MM.1S (cell line): ENCODE measurements around the gene SNAI3.

Source experiments
- DNase-seq: peaks from one replicate; pipeline ENCODE4 v3.0.0-alpha.2; 2015
- H2AFZ ChIP-seq: fragments of 300-600 bp; sonication (generic); 2 replicates; pipeline ENCODE4 v1.6.0; 2016; ENCODE audit warnings: antibody characterized with exemption, low read length
- H3F3A ChIP-seq: fragments of 300-600 bp; sonication (generic); 2 replicates; pipeline ENCODE4 v1.6.1; 2016; ENCODE audit warnings: mild to moderate bottlenecking, antibody characterized with exemption, low read length, moderate library complexity, mixed read lengths; ENCODE audit not compliant: insufficient read depth
- H3K27ac ChIP-seq: fragments of 300-600 bp; sonication (generic); 2 replicates; pipeline ENCODE4 v1.5.1; 2016; ENCODE audit warnings: mild to moderate bottlenecking, low read length
- H3K27me3 ChIP-seq: fragments of 300-600 bp; sonication (generic); replicated peaks from 2 replicates; pipeline ENCODE4 v1.6.0; 2016; ENCODE audit warnings: low read length; ENCODE audit not compliant: insufficient read depth
- H3K36me3 ChIP-seq: fragments of 300-600 bp; sonication (generic); replicated peaks from 2 replicates; pipeline ENCODE4 v1.6.1; 2016; ENCODE audit warnings: mild to moderate bottlenecking, low read length, mixed read lengths; ENCODE audit not compliant: insufficient read depth
- H3K4me1 ChIP-seq: fragments of 300-600 bp; sonication (generic); 2 replicates; pipeline ENCODE4 v1.6.1; 2016; ENCODE audit warnings: low read length, mixed read lengths
- H3K4me2 ChIP-seq: fragments of 300-600 bp; sonication (generic); 2 replicates; pipeline ENCODE4 v1.6.0; 2016; ENCODE audit warnings: low read depth, low read length
- H3K4me3 ChIP-seq: fragments of 300-600 bp; sonication (generic); 2 replicates; pipeline ENCODE4 v1.5.1; 2016; ENCODE audit warnings: low read length, mixed read lengths
- H3K79me2 ChIP-seq: fragments of 300-600 bp; sonication (generic); 2 replicates; pipeline ENCODE4 v1.6.1; 2016; ENCODE audit warnings: mixed run types, low read length, mixed read lengths
- H3K9ac ChIP-seq: fragments of 300-600 bp; sonication (generic); 2 replicates; pipeline ENCODE4 v1.6.1; 2016; ENCODE audit warnings: low read length, mixed read lengths
- H3K9me2 ChIP-seq: fragments of 300-600 bp; sonication (generic); replicated peaks from 2 replicates; pipeline ENCODE4 v1.6.1; 2016; ENCODE audit warnings: mild to moderate bottlenecking, low read length, mixed read lengths; ENCODE audit not compliant: insufficient read depth
- H3K9me3 ChIP-seq: fragments of 300-600 bp; sonication (generic); replicated peaks from 2 replicates; pipeline ENCODE4 v1.6.1; 2016; ENCODE audit warnings: mild to moderate bottlenecking, low read length, mixed read lengths; ENCODE audit not compliant: insufficient read depth
- H4K20me1 ChIP-seq: fragments of 300-600 bp; sonication (generic); 2 replicates; pipeline ENCODE4 v1.6.1; 2016; ENCODE audit warnings: mild to moderate bottlenecking, low read length, moderate library complexity, mixed read lengths; ENCODE audit not compliant: insufficient read depth
- EZH2 ChIP-seq: fragments of 300-600 bp; sonication (generic); optimal IDR thresholded peaks from 2 replicates; pipeline ENCODE3; 2017; ENCODE audit warnings: low read depth, mild to moderate bottlenecking, antibody characterized with exemption, low read length, mixed read lengths
- EZH2phosphoT487 ChIP-seq: fragments of 300-600 bp; sonication (generic); IDR thresholded peaks from 2 replicates; pipeline ENCODE4 v1.6.1; 2018; ENCODE audit warnings: antibody characterized with exemption, low read length
- TF ChIP-seq, protein P1 (sequence below): fragments of 300-600 bp; sonication (generic); IDR thresholded peaks from 2 replicates; pipeline ENCODE4 v1.5.1; 2016; ENCODE audit warnings: antibody characterized with exemption, low read length, mixed read lengths

The SNAI3 gene

GRCh38 chr16:88690341-88691128, 4.2 kb upstream of the SNAI3 start:
- H3K9me2 ChIP-seq, result no peaks in the 10 kb centered on the region
- no peaks in the 10 kb centered on the region for H3F3A ChIP-seq
- no peaks in the 10 kb centered on the region for H3K27me3 ChIP-seq
- H3K79me2 ChIP-seq, result no peaks in the 10 kb centered on the region
- H3K36me3 ChIP-seq, result no peaks in the 10 kb centered on the region
- DNase-seq, result no peak
- TF ChIP-seq EZH2 (no peak), EZH2phosphoT487 (no peak)
- TF ChIP-seq, protein P1, sequence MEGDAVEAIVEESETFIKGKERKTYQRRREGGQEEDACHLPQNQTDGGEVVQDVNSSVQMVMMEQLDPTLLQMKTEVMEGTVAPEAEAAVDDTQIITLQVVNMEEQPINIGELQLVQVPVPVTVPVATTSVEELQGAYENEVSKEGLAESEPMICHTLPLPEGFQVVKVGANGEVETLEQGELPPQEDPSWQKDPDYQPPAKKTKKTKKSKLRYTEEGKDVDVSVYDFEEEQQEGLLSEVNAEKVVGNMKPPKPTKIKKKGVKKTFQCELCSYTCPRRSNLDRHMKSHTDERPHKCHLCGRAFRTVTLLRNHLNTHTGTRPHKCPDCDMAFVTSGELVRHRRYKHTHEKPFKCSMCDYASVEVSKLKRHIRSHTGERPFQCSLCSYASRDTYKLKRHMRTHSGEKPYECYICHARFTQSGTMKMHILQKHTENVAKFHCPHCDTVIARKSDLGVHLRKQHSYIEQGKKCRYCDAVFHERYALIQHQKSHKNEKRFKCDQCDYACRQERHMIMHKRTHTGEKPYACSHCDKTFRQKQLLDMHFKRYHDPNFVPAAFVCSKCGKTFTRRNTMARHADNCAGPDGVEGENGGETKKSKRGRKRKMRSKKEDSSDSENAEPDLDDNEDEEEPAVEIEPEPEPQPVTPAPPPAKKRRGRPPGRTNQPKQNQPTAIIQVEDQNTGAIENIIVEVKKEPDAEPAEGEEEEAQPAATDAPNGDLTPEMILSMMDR, result no peak
- no peaks in the 10 kb centered on the region for H3K4me1 ChIP-seq
- no peak overlapping the region for H3K27ac ChIP-seq
- H3K9me3 ChIP-seq, result no peaks in the 10 kb centered on the region
- no peak overlapping the region for H2AFZ ChIP-seq
- H3K9ac ChIP-seq, result no peak overlapping the region
- H4K20me1 ChIP-seq, result no peaks in the 10 kb centered on the region
- H3K4me3 ChIP-seq, result no peak overlapping the region
- no peak overlapping the region for H3K4me2 ChIP-seq

- Histone ChIP-seq H3K4me1 (0 out of 2 replicates have a peak, but pooled peaks cover 7% of the 10 kb centered on the region), H4K20me1 (no peaks in the 10 kb centered on the region), H3K9ac (no peak overlapping the region), H2AFZ (no peak overlapping the region), H3K9me2 (no peaks in the 10 kb centered on the region), H3K27me3 (no peaks in the 10 kb centered on the region), H3F3A (peaks cover 11% of the 10 kb centered on the region), H3K79me2 (peaks cover 8% of the 10 kb centered on the region; the same call in 1 of the 2 replicates), H3K27ac (no peak overlapping the region), H3K4me3 (no peak overlapping the region), H3K4me2 (no peak overlapping the region), H3K36me3 (no peaks in the 10 kb centered on the region), H3K9me3 (no peaks in the 10 kb centered on the region)
- TF ChIP-seq, protein P1, result no peak
- TF ChIP-seq EZH2 (no peak), EZH2phosphoT487 (no peak)
- no peak for DNase-seq
Measured at GRCh38 chr16:88688013-88688778, 1.9 kb upstream of the SNAI3 start.

DNA sequence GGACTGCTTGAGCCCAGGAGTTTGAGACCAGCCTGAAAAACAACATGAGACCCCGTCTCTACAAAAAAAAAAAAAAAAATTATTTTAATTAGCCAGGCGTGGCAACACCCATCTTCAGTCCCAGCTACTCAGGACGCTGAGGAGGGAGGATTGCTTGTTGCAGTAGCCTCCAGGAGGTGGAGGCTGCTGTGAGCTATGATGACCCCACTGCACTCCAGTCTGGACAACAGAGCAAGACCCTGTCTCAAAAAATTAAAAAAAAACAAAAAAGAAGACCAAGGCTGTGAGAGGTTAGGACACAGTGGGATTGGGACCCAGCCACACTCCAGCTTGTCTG, 1.3 kb upstream of the SNAI3 start:
- no peak for DNase-seq
- Histone ChIP-seq H3F3A (peaks cover 11% of the 10 kb centered on the region), H3K4me3 (no peak overlapping the region), H3K9ac (no peak overlapping the region), H4K20me1 (no peaks in the 10 kb centered on the region), H3K4me2 (no peak overlapping the region), H3K27me3 (no peaks in the 10 kb centered on the region), H3K27ac (no peak overlapping the region), H2AFZ (no peak overlapping the region), H3K36me3 (no peaks in the 10 kb centered on the region), H3K9me3 (no peaks in the 10 kb centered on the region), H3K79me2 (peaks cover 8% of the 10 kb centered on the region; the same call in 1 of the 2 replicates), H3K4me1 (0 out of 2 replicates have a peak, but pooled peaks cover 7% of the 10 kb centered on the region), H3K9me2 (no peaks in the 10 kb centered on the region)
- no peak for TF ChIP-seq EZH2
